Spleen (tissue), 7 donors: ENCODE measurements around the gene ZNF117.

Source experiments
- CTCF ChIP-seq, 11 experiments: fragments of 200-600 bp in 7 of 11; fragments of 450-650 bp in 4 of 11; sonication (generic) in 4 of 11; IDR thresholded peaks in 8 of 11; conservative IDR thresholded peaks in 3 of 11; 1 replicate in 7 of 11; 2 replicates in 4 of 11; pipeline versions ENCODE4 v1.4.0 to v1.8.0; 2016 to 2021; ENCODE audit warnings: antibody characterized with exemption in 11 of 11, inconsistent platforms in 4 of 11, mild to moderate bottlenecking in 1 of 11
- POLR2AphosphoS5 ChIP-seq, 3 donors: sonication (generic); formaldehyde crosslinking; IDR thresholded peaks; one replicate each; pipeline ENCODE4 v1.5.1; 2017; ENCODE audit warnings: antibody characterized with exemption in 3 of 3
- donor health status: DM: no; HTN: no; CAD: no; lungs with moderate emphysema.
- donor health status: DM: no; HTN: no; CAD: no.
- donor health status: DM: no; HTN: no; CAD: no.

GRCh38 chr7:64959072-64959747 is 31.6 kb downstream of the ZNF117 start:
- TF ChIP-seq CTCF (IDR thresholded peaks at IDR 0.05 in 8 of 11, conservative IDR thresholded peaks at IDR 0.05 in 3 of 11) (no peak), POLR2AphosphoS5 (IDR thresholded peaks at IDR 0.05) (no peak)
